Activated naive CD8-positive, alpha-beta T cell treated with anti-CD3 and anti-CD28 coated beads, Interleukin-2, amount 50 U/mL, for 16 hours (primary cell): ENCODE measurements around the gene ARRB1.

Source experiments
- DNase-seq: peaks from one replicate; pipeline ENCODE4 v3.0.0-alpha.2; 2020; ENCODE audit warnings: low read depth, low spot score

The ARRB1 gene

GRCh38 chr11:75233754-75234172 lies 117.7 kb downstream of the ARRB1 start:
- no peak for DNase-seq

- DNase-seq: no peak
These were observed 120.8 kb downstream of the ARRB1 start for GRCh38 chr11:75230621-75231020.

- DNase-seq: no peak
These were observed 122.0 kb downstream of the ARRB1 start for GRCh38 chr11:75229466-75229865.

- DNase-seq: no peak
These were observed 125.7 kb downstream of the ARRB1 start for GRCh38 chr11:75225794-75226193.

GRCh38 chr11:75223954-75224643 lies 127.4 kb downstream of the ARRB1 start:
- DNase-seq: no peak

- DNase-seq: no peak
These were observed 131.6 kb downstream of the ARRB1 start for GRCh38 chr11:75219869-75220268.

- no peak for DNase-seq
These were observed 136.6 kb downstream of the ARRB1 start for GRCh38 chr11:75214843-75215242.

- DNase-seq: peak; percentile 51
These were observed 137.0 kb downstream of the ARRB1 start for GRCh38 chr11:75214411-75214821.
